Heart right ventricle (tissue), 16 donors: ENCODE measurements around the gene MAB21L2. TPM values are rescaled to one million over a fixed set of nuclear protein-coding genes. Genes with fewer than 3 reads are reported as not detected.
A peak's percentile ranks its signal among the peaks of the same experiment; 100 is the strongest.

Experiments
- ATAC-seq, 8 donors: fragments of 200-7000 bp; cut with Tn5 transposase; one replicate each; pipeline ENCODE4 v1.9.1; 2020; ENCODE audit warnings: mild to moderate bottlenecking in 8 of 8, moderate library complexity in 8 of 8, moderate number of reproducible peaks in 1 of 8
- DNase-seq, 2 donors: peaks; one replicate each; pipeline ENCODE4 v3.0.0-alpha.2; 2020
- H3K27ac ChIP-seq, 10 donors: fragments of 200-600 bp; sonication (generic) in 2 of 10; one replicate each; pipeline versions ENCODE4 v1.5.0 to v1.8.0; 2020 to 2022; ENCODE audit warnings: mild to moderate bottlenecking in 3 of 10
- H3K27me3 ChIP-seq, 7 donors: fragments of 200-600 bp; one replicate each; pipeline ENCODE4 v1.8.0; 2021 to 2022; ENCODE audit warnings: mild to moderate bottlenecking in 2 of 7
- H3K36me3 ChIP-seq, 9 donors: fragments of 200-600 bp; sonication (generic) in 1 of 9; one replicate each; pipeline versions ENCODE4 v1.5.0 to v1.8.0; 2020 to 2022; ENCODE audit warnings: mild to moderate bottlenecking in 2 of 9
- H3K4me1 ChIP-seq, 9 donors: fragments of 200-600 bp; sonication (generic) in 1 of 9; one replicate each; pipeline versions ENCODE4 v1.5.0 to v1.8.0; 2020 to 2022; ENCODE audit warnings: mild to moderate bottlenecking in 4 of 9
- H3K4me3 ChIP-seq, 10 donors: fragments of 200-600 bp; sonication (generic) in 2 of 10; one replicate each; pipeline versions ENCODE4 v1.5.0 to v1.8.0; 2020 to 2022; ENCODE audit warnings: mild to moderate bottlenecking in 7 of 10, moderate library complexity in 2 of 10
- H3K9me3 ChIP-seq, 11 donors: fragments of 200-600 bp in 10 of 11; sonication (generic) in 2 of 11; one replicate each; pipeline versions ENCODE4 v1.5.0 to v1.8.0; 2013 to 2022; ENCODE audit warnings: mild to moderate bottlenecking in 2 of 11, control low read depth in 1 of 11, moderate library complexity in 1 of 11
- CTCF ChIP-seq, 9 donors: fragments of 200-600 bp; sonication (generic) in 2 of 9; IDR thresholded peaks; one replicate each; pipeline versions ENCODE4 v1.5.0 to v1.8.0; 2021 to 2022; ENCODE audit warnings: antibody characterized with exemption in 9 of 9, mild to moderate bottlenecking in 5 of 9, moderate library complexity in 1 of 9
- WGBS, 2 donors: extraction: QIAGEN DNeasy Blood & Tissue Kit; methylation state at CpG; one replicate each; pipeline ENCODE4 v1.1.7; 2013; ENCODE audit warnings: inconsistent platforms in 1 of 2; 5-methylcytosine and 5-hydroxymethylcytosine counted together
- intact Hi-C, 10 donors: fragments of 100-400 bp; cut with DNase I; formaldehyde crosslinking; loops; one replicate each; pipeline versions ENCODE4 v1.11.1 to v1.14.2; 2022
- polyA plus RNA-seq, 2 donors: library from polyadenylated mRNA; stranded (reverse); fragments of 200-250 nt; gene quantifications; one replicate each; pipeline ENCODE4 v1.2.3, GENCODE V29; 2013
- total RNA-seq, 10 donors: library from RNA; stranded (reverse); fragmentation: NEBNext Ultra II Directional in 3 of 10; extraction: Animal tissue kit (Norgen Biotek cat#: 25700) in 3 of 10; gene quantifications; one replicate each; pipeline versions ENCODE4 v1.2.1 to v1.2.4, GENCODE V29; 2021 to 2023
- donor health status: Arrhythmogenic right ventricular cardiomyopathy.
- donor health status: ischemic (EF 13 %, LVEDD 7.1; RV severe dilation, severe dysfunction).
- donor health status: healthy with polysubstance abuse.
- donor health status: DM: no; HTN: yes; CAD: no.
- donor health status: DM: no; HTN: no; CAD: no.
- donor health status: ischemic (EF 25% LVEDD 6.9; RV normal size, moderate dysfunction).
- donor health status: ischemic (EF 25% LVEDD 5.7; RV mildly dilated, moderate dysfunction).
- donor health status: healthy.
- donor health status: DM: yes; HTN: yes; CAD: no.
- donor health status: Ischemic cardiomyopathy.
- donor health status: ischemic (EF 35%, LVEDD 5.7; RV mildly dilated, moderate dysfunction).
- donor health status: nonischemic (EF 11% LVEDD 7.7; RV severe dilation, severe dysfunction).
- donor health status: DM: yes; HTN: yes; CAD: no.
- donor health status: PGD.
- donor health status: ischemic (EF 29% LVEDD 5.4; RV normal size, mild dysfunction).
- donor health status: nonischemic (EF 23%, LVEDD 6.1; RV moderate dilation, normal function).

MAB21L2 gene
- total and polyA plus RNA-seq, 12 donors = 0.03 to 0.15 (median 0.10) TPM; not detected in 6

- no peak for TF ChIP-seq CTCF (IDR thresholded peaks at IDR 0.05)
- H3K4me1 ChIP-seq = peaks cover 0 to 10% (median 0%) of the 10 kb centered on the region in 9 donors
- no peak overlapping the region for H3K27ac ChIP-seq
- peaks cover 0 to 28% (median 0%) of the 10 kb centered on the region in 11 donors for H3K9me3 ChIP-seq
- DNase-seq (no peak), ATAC-seq (peak in 1 of 8 donors; percentile 35)
- peaks cover 0 to 52% (median 0%) of the 10 kb centered on the region in 7 donors for H3K27me3 ChIP-seq
- WGBS, 2 donors = 64 to 78% methylated on average over 13 of the region's 13 CpGs
- intact Hi-C loops = loop anchor here in 1 of 10 donors (10.0 kb wide), 1 partner anchor 287 kb away; no protein-coding TSS in a partner anchor
- peaks cover 0 to 8% (median 0%) of the 10 kb centered on the region in 9 donors for H3K36me3 ChIP-seq
- H3K4me3 ChIP-seq = peak overlapping the region in 5 of 10 donors; percentile 45 to 54 (median 52)
These were observed 305 bp upstream of the MAB21L2 start for GRCh38 chr4:150581641-150582051.

- peak in 1 of 2 donors; percentile 7 for DNase-seq
- 34 to 39% methylated on average over 32 of the region's 32 CpGs for WGBS, 2 donors
These were observed 929 bp downstream of the MAB21L2 start for GRCh38 chr4:150582873-150583286.

GRCh38 chr4:150583287-150584110 lies 1.5 kb downstream of the MAB21L2 start:
- TF ChIP-seq CTCF (IDR thresholded peaks at IDR 0.05) = peak in 1 of 9 donors; percentile 8
- H3K27me3 ChIP-seq = peaks cover 0 to 52% (median 0%) of the 10 kb centered on the region in 7 donors
- peaks cover 0 to 10% (median 0%) of the 10 kb centered on the region in 9 donors for H3K4me1 ChIP-seq
- DNase-seq (peak; percentile 15 to 25), ATAC-seq (peak; percentile 31 to 87 (median 66))
- WGBS, 2 donors = 13 to 19% methylated on average over 66 of the region's 66 CpGs
- peaks cover 0 to 28% (median 0%) of the 10 kb centered on the region in 11 donors for H3K9me3 ChIP-seq
- peak overlapping the region; percentile 22 to 54 (median 48) for H3K4me3 ChIP-seq
- intact Hi-C loops = loop anchor here in 1 of 10 donors (10.0 kb wide), 1 partner anchor 289 kb away; no protein-coding TSS in a partner anchor
- no peak overlapping the region for H3K27ac ChIP-seq
- H3K36me3 ChIP-seq = peaks cover 0 to 13% (median 0%) of the 10 kb centered on the region in 9 donors

More at GRCh38 chr4:150582873-150583286, 929 bp downstream of the MAB21L2 start:
- no peak overlapping the region for H3K27ac ChIP-seq
- H3K27me3 ChIP-seq = peaks cover 0 to 52% (median 0%) of the 10 kb centered on the region in 7 donors
- intact Hi-C loops = loop anchor here in 1 of 10 donors (10.0 kb wide), 1 partner anchor 288 kb away; no protein-coding TSS in a partner anchor
- TF ChIP-seq CTCF (IDR thresholded peaks at IDR 0.05) = no peak
- peaks cover 0 to 28% (median 0%) of the 10 kb centered on the region in 11 donors for H3K9me3 ChIP-seq
- peak overlapping the region; percentile 22 to 54 (median 48) for H3K4me3 ChIP-seq
- ATAC-seq = peak in 6 of 8 donors; percentile 5 to 70 (median 38)
- peaks cover 0 to 8% (median 0%) of the 10 kb centered on the region in 9 donors for H3K36me3 ChIP-seq
- H3K4me1 ChIP-seq = peaks cover 0 to 10% (median 0%) of the 10 kb centered on the region in 9 donors
